ENCODE data around the gene CRAT. TPM values are rescaled to one million over a fixed set of nuclear protein-coding genes. Genes with fewer than 3 reads are reported as not detected.

Gene CRAT
- total RNA-seq, 4 donors from 2014 or later: 59.6 to 91.2 (median 67.5) TPM

GRCh38 chr9:129146441-129146941, 35.9 kb upstream of the CRAT start:
- ATAC-seq: peak; percentile 5
- Histone ChIP-seq H3K4me1 (peaks cover 14 to 80% (median 61%) of the 10 kb centered on the region in 3 donors), H3K27me3 (no peaks in the 10 kb centered on the region), H3K27ac (peak overlapping the region; percentile 44 to 100 (median 92)), H3K9me3 (no peaks in the 10 kb centered on the region), H3K4me3 (peak overlapping the region in 1 of 2 donors; percentile 4), H3K36me3 (peaks cover 0 to 48% of the 10 kb centered on the region in 2 donors)
- TF ChIP-seq POLR2AphosphoS5 (IDR thresholded peaks at IDR 0.05): peak; percentile 64
- TF ChIP-seq POLR2A (IDR thresholded peaks at IDR 0.05): no peak
- TF ChIP-seq EP300 (IDR thresholded peaks at IDR 0.05): no peak
- no peak for TF ChIP-seq CTCF (IDR thresholded peaks at IDR 0.05)
- WGBS, 2 donors (ENCODE audit: low coverage in 1 of 2): 12% methylated on average over 4 of the region's 8 CpGs; no CpG with 5 or more reads in 1 of the 2 donors

- Histone ChIP-seq H3K4me1 (peaks cover 14 to 87% (median 68%) of the 10 kb centered on the region in 3 donors), H3K27ac (peak overlapping the region; percentile 44 to 100 (median 92)), H3K9me3 (no peaks in the 10 kb centered on the region), H3K27me3 (no peaks in the 10 kb centered on the region), H3K36me3 (peaks cover 0 to 41% of the 10 kb centered on the region in 2 donors), H3K4me3 (no peak overlapping the region)
- TF ChIP-seq POLR2A (IDR thresholded peaks at IDR 0.05): no peak
- TF ChIP-seq POLR2AphosphoS5 (IDR thresholded peaks at IDR 0.05): peak; percentile 39
- WGBS, 2 donors (ENCODE audit: low coverage in 1 of 2): no CpG with 5 or more reads among the region's 7 CpGs
- peak; percentile 16 for ATAC-seq
Observed at GRCh38 chr9:129145841-129146292, 35.3 kb upstream of the CRAT start.

GRCh38 chr9:129145316-129145715, 34.7 kb upstream of the CRAT start:
- H3K4me1 ChIP-seq: peaks cover 14 to 92% (median 73%) of the 10 kb centered on the region in 3 donors
- WGBS, 2 donors (ENCODE audit: low coverage in 1 of 2): 17% methylated on average over 1 of the region's 2 CpGs; no CpG with 5 or more reads in 1 of the 2 donors
- H3K27ac ChIP-seq: peak overlapping the region; percentile 44 to 100 (median 92)
- H3K9me3 ChIP-seq: no peaks in the 10 kb centered on the region
- ATAC-seq: no peak
- TF ChIP-seq POLR2AphosphoS5 (IDR thresholded peaks at IDR 0.05): no peak
- no peak for TF ChIP-seq CTCF (IDR thresholded peaks at IDR 0.05)
- H3K4me3 ChIP-seq: no peak overlapping the region
- H3K36me3 ChIP-seq: peaks cover 0 to 36% of the 10 kb centered on the region in 2 donors
- no peaks in the 10 kb centered on the region for H3K27me3 ChIP-seq

GRCh38 chr9:129143031-129143927, 32.7 kb upstream of the CRAT start:
- Histone ChIP-seq H3K27ac (peak overlapping the region; percentile 95 to 100 (median 97)), H3K4me3 (peak overlapping the region in 1 of 2 donors; percentile 13), H3K9me3 (no peaks in the 10 kb centered on the region), H3K36me3 (peaks cover 0 to 19% of the 10 kb centered on the region in 2 donors), H3K4me1 (peaks cover 14 to 98% (median 89%) of the 10 kb centered on the region in 3 donors), H3K27me3 (no peaks in the 10 kb centered on the region)
- 0% methylated on average over 1 to 2 of the region's 14 CpGs for WGBS, 2 donors (ENCODE audit: low coverage in 1 of 2)
- peak; percentile 61 for ATAC-seq
- peak; percentile 94 for TF ChIP-seq POLR2AphosphoS5 (IDR thresholded peaks at IDR 0.05)
- no peak for TF ChIP-seq EP300 (IDR thresholded peaks at IDR 0.05)
- peak in 3 of 4 experiments; percentile 64 to 93 (median 72) for TF ChIP-seq CTCF (IDR thresholded peaks at IDR 0.05)
- TF ChIP-seq POLR2A (IDR thresholded peaks at IDR 0.05): no peak

GRCh38 chr9:129142138-129142935, 31.7 kb upstream of the CRAT start:
- H3K36me3 ChIP-seq: peaks cover 0 to 19% of the 10 kb centered on the region in 2 donors
- H3K9me3 ChIP-seq: no peaks in the 10 kb centered on the region
- H3K27ac ChIP-seq: peak overlapping the region; percentile 95 to 100 (median 97)
- no CpG with 5 or more reads among the region's 15 CpGs for WGBS, 2 donors (ENCODE audit: low coverage in 1 of 2)
- peaks cover 14 to 98% (median 90%) of the 10 kb centered on the region in 3 donors for H3K4me1 ChIP-seq
- no peak for ATAC-seq
- H3K4me3 ChIP-seq: peak overlapping the region in 1 of 2 donors; percentile 55
- TF ChIP-seq EP300 (IDR thresholded peaks at IDR 0.05) (no peak), POLR2A (IDR thresholded peaks at IDR 0.05) (no peak), POLR2AphosphoS5 (IDR thresholded peaks at IDR 0.05) (no peak), CTCF (IDR thresholded peaks at IDR 0.05) (no peak)
- H3K27me3 ChIP-seq: no peaks in the 10 kb centered on the region
